ENCODE measurements around the gene SYNPR.
A peak's percentile ranks its signal among the peaks of the same experiment; 100 is the strongest.

The SYNPR gene

GRCh38 chr3:63390710-63391230 lies 112.7 kb downstream of the SYNPR start:
- DNase-seq (ENCODE audit: low read depth): no peak
- no peak for TF ChIP-seq CTCF (conservative IDR thresholded peaks at IDR 0.05; ENCODE audit: low read length)
- no peak overlapping the region for H3K4me3 ChIP-seq (ENCODE audit: low read length)

GRCh38 chr3:63395960-63396359 lies 117.9 kb downstream of the SYNPR start:
- TF ChIP-seq CTCF (conservative IDR thresholded peaks at IDR 0.05; ENCODE audit: low read length): no peak
- no peak overlapping the region for H3K4me3 ChIP-seq (ENCODE audit: low read length)
- DNase-seq (ENCODE audit: low read depth): no peak

GRCh38 chr3:63400246-63400860 lies 122.2 kb downstream of the SYNPR start:
- TF ChIP-seq CTCF (conservative IDR thresholded peaks at IDR 0.05; ENCODE audit: low read length): no peak
- H3K4me3 ChIP-seq (ENCODE audit: low read length): no peak overlapping the region
- DNase-seq (ENCODE audit: low read depth): peak; percentile 7

GRCh38 chr3:63405882-63406281 lies 127.8 kb downstream of the SYNPR start:
- TF ChIP-seq CTCF (conservative IDR thresholded peaks at IDR 0.05; ENCODE audit: low read length): peak; percentile 29
- H3K4me3 ChIP-seq (ENCODE audit: low read length): no peak overlapping the region
- DNase-seq (ENCODE audit: low read depth): peak; percentile 5

- H3K4me3 ChIP-seq (ENCODE audit: low read length): no peak overlapping the region
- TF ChIP-seq CTCF (conservative IDR thresholded peaks at IDR 0.05; ENCODE audit: low read length): no peak
- no peak for DNase-seq (ENCODE audit: low read depth)
Observed at GRCh38 chr3:63413523-63413922, 135.4 kb downstream of the SYNPR start.

- TF ChIP-seq CTCF (conservative IDR thresholded peaks at IDR 0.05; ENCODE audit: low read length): no peak
- H3K4me3 ChIP-seq (ENCODE audit: low read length): no peak overlapping the region
- no peak for DNase-seq (ENCODE audit: low read depth)
Observed at GRCh38 chr3:63414607-63415006, 136.5 kb downstream of the SYNPR start.

- H3K4me3 ChIP-seq (ENCODE audit: low read length): no peak overlapping the region
- no peak for TF ChIP-seq CTCF (conservative IDR thresholded peaks at IDR 0.05; ENCODE audit: low read length)
- no peak for DNase-seq (ENCODE audit: low read depth)
Observed at GRCh38 chr3:63429905-63430304, 151.8 kb downstream of the SYNPR start.
